ENCODE measurements around the gene IL17RE.

Gene IL17RE

DNA sequence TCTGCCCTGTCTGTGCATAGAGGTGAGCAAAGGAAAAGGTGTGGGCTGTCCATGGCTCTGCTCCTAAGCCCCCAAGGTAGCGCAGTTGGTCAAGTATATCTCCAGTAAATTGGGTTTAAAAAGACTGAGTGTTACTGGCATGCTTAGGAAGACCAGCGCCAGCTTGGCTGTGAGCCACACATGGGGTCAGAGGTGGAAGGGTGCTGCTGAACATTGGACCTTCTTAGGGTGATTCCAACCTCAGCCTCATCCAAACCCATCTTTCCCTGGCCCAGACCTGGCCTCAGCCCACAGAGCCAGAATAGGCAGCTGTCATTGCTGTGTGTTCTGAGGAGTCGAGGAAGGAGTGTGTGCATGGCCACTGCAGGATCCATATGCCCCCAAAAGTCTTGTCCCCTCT lies 5.6 kb downstream of the IL17RE start:
- DNase-seq (ENCODE audit: low spot score) = no peak

- DNase-seq (ENCODE audit: low spot score) = no peak
Observed at GRCh38 chr3:9909221-9910013, 6.8 kb downstream of the IL17RE start.

- DNase-seq (ENCODE audit: low spot score) = no peak
Observed at GRCh38 chr3:9911863-9912262, 9.2 kb downstream of the IL17RE start.

GRCh38 chr3:9912294-9912935 lies 9.8 kb downstream of the IL17RE start:
- DNase-seq (ENCODE audit: low spot score) = no peak

GRCh38 chr3:9913601-9914000 lies 11.0 kb downstream of the IL17RE start:
- DNase-seq (ENCODE audit: low spot score) = no peak

GRCh38 chr3:9914011-9914410 lies 11.4 kb downstream of the IL17RE start:
- DNase-seq (ENCODE audit: low spot score) = no peak

- no peak for DNase-seq (ENCODE audit: low spot score)
Observed at GRCh38 chr3:9914559-9915253, 12.1 kb downstream of the IL17RE start.

GRCh38 chr3:9915254-9916141 lies 12.8 kb downstream of the IL17RE start:
- DNase-seq (ENCODE audit: low spot score) = peak; percentile 54

- peak; percentile 54 for DNase-seq (ENCODE audit: low spot score)
Observed at GRCh38 chr3:9916346-9916733, 13.7 kb downstream of the IL17RE start.

GRCh38 chr3:9916734-9917680 lies 14.4 kb downstream of the IL17RE start, which contains the start of gene IL17RC:
Gene IL17RC (plus strand): TSS chr3:9917098. CDS start chr3:9917316, 218 bp downstream.
- DNase-seq (ENCODE audit: low spot score) = peak; percentile 91

- no peak for DNase-seq (ENCODE audit: low spot score)
Observed at GRCh38 chr3:9917820-9918219, 15.2 kb downstream of the IL17RE start.

GRCh38 chr3:9918261-9919038 lies 15.8 kb downstream of the IL17RE start:
- no peak for DNase-seq (ENCODE audit: low spot score)

GRCh38 chr3:9928158-9928557 lies 25.5 kb downstream of the IL17RE start:
- no peak for DNase-seq (ENCODE audit: low spot score)

DNA sequence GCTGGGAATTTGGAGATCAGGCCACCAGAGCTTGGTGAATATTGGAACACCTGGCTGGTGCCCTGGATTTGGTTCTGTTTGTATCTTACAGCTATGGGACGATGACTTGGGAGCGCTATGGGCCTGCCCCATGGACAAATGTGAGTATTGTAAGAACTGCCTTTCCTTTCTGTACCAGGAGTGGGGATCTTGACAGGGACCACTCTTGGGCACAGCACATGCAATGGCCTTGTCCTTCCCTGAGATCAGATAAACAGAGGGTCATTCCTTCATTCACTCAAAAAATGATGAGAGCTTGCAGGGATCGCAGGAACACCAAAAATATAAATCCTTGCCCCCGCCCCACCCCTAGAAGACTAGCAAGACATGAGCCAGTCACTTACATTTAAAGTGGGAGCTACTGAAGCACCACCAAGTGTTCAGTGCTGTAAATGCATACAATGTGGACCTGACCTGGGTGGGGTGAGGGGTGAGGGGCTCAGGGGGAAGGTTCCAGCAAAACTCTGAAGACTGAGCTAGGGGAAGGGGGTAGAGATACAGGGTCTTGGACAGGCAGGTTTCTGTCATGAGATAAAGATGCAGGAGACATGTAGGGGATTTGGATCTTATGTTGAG lies 28.3 kb downstream of the IL17RE start:
- no peak for DNase-seq (ENCODE audit: low spot score)

DNA sequence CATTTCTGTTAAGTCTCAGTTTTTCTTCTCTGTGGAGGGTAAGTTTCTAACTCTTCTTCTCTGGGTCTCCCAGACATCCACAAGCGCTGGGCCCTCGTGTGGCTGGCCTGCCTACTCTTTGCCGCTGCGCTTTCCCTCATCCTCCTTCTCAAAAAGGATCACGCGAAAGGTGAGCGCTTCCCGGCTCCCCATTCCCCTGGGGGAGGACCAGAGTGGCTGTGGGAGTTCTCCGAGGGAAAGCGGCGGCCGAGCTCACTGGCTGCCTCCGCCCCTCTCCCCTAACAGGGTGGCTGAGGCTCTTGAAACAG lies 29.8 kb downstream of the IL17RE start:
- no peak for DNase-seq (ENCODE audit: low spot score)

DNA sequence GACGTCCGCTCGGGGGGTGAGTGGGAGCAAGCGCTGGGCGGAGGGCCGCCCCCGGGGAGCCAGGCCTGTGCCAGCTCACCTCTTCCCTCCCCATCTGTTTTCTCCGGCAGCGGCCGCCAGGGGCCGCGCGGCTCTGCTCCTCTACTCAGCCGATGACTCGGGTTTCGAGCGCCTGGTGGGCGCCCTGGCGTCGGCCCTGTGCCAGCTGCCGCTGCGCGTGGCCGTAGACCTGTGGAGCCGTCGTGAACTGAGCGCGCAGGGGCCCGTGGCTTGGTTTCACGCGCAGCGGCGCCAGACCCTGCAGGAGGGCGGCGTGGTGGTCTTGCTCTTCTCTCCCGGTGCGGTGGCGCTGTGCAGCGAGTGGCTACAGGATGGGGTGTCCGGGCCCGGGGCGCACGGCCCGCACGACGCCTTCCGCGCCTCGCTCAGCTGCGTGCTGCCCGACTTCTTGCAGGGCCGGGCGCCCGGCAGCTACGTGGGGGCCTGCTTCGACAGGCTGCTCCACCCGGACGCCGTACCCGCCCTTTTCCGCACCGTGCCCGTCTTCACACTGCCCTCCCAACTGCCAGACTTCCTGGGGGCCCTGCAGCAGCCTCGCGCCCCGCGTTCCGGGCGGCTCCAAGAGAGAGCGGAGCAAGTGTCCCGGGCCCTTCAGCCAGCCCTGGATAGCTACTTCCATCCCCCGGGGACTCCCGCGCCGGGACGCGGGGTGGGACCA lies 30.4 kb downstream of the IL17RE start:
- peak; percentile 77 for DNase-seq (ENCODE audit: low spot score)

GRCh38 chr3:9933561-9934234 lies 31.1 kb downstream of the IL17RE start, which contains the start of gene CRELD1:
Gene CRELD1 (plus strand): TSS chr3:9933834. CDS start chr3:9934439, 605 bp downstream.
- DNase-seq (ENCODE audit: low spot score) = peak; percentile 91

DNA sequence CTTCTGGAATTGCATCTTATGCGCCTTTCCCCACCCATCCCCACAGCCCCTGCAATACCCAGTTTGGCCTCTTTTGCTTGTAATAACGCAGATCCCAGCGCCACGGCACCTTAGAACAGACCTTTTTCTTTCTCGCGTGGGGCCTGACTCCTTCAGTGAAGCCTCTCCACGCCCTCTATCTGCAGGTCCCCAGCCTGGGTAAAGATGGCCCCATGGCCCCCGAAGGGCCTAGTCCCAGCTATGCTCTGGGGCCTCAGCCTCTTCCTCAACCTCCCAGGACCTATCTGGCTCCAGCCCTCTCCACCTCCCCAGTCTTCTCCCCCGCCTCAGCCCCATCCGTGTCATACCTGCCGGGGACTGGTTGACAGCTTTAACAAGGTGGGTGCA lies 31.6 kb downstream of the IL17RE start:
- DNase-seq (ENCODE audit: low spot score) = no peak
